GM12892 (cell line): Measurements from ENCODE around the gene TMEM267.

Source experiments
- POLR2A ChIP-seq: IDR thresholded peaks from 2 replicates; pipeline ENCODE4 v1.6.1; 2011; ENCODE audit warnings: low read depth, low read length, control low read depth
- POLR2AphosphoS5 ChIP-seq: IDR thresholded peaks from 2 replicates; pipeline ENCODE4 v1.6.1; 2011; ENCODE audit warnings: low read depth, low read length, control low read depth
- TAF1 ChIP-seq: IDR thresholded peaks from 2 replicates; pipeline ENCODE4 v1.6.1; 2011; ENCODE audit warnings: low read depth, mild to moderate bottlenecking, control low read depth, low read length, borderline replicate concordance

DNA sequence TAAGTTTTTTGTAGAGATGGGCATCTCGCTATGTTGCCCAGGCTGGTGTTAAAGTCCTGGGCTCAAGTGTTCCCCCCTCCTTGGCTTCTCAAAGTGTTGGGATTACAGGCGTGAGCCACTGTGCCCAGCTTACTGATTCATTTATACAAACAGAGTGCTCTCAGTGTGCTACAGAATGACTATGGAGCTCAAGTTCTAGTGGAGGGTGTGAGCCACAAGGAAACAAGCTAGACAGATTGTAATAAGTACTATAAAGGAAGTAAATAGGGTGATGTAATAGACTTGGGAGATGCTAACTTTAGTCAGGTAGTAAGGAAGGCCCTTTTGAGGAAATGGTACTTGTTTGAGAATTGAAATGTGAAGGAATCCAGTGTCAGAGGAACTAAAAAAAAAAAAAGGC is 1.7 kb upstream of the TMEM267 start:
- no peak for TF ChIP-seq POLR2A
- no peak for TF ChIP-seq POLR2AphosphoS5
- no peak for TF ChIP-seq TAF1
